Parathyroid adenoma (tissue), 2 donors: ENCODE results near the gene CBARP.
"Not testable (repeated sequence)": the region's sequence is repeated elsewhere in the genome, so short reads cannot be mapped to it uniquely, and the experiment has no call there.

Experiments used
- H2AFZ ChIP-seq: fragments of 300-600 bp; sonication (generic); one replicate; pipeline ENCODE4 v1.7.0; 2017; ENCODE audit warnings: antibody characterized with exemption, mild to moderate bottlenecking
- H3K27ac ChIP-seq: fragments of 300-600 bp; sonication (generic); one replicate; pipeline ENCODE4 v1.7.0; 2017
- H3K27me3 ChIP-seq: fragments of 300-600 bp; sonication (generic); one replicate; pipeline ENCODE4 v1.7.0; 2017; ENCODE audit warnings: low read length; ENCODE audit not compliant: control insufficient read depth, insufficient read depth
- H3K36me3 ChIP-seq: fragments of 300-600 bp; sonication (generic); one replicate; pipeline ENCODE4 v1.7.0; 2017; ENCODE audit warnings: low read length; ENCODE audit not compliant: control insufficient read depth, insufficient read depth
- H3K4me1 ChIP-seq: fragments of 300-600 bp; sonication (generic); one replicate; pipeline ENCODE4 v1.7.0; 2017; ENCODE audit warnings: control low read depth
- H3K4me2 ChIP-seq: fragments of 300-600 bp; sonication (generic); one replicate; pipeline ENCODE4 v1.7.0; 2017; ENCODE audit warnings: low read length
- H3K4me3 ChIP-seq: fragments of 300-600 bp; sonication (generic); one replicate; pipeline ENCODE4 v1.7.0; 2017; ENCODE audit warnings: low read depth, low read length
- H3K79me2 ChIP-seq: fragments of 300-600 bp; sonication (generic); one replicate; pipeline ENCODE4 v1.7.0; 2017; ENCODE audit warnings: control low read depth
- H3K9ac ChIP-seq: fragments of 300-600 bp; sonication (generic); one replicate; pipeline ENCODE4 v1.7.0; 2017; ENCODE audit warnings: mild to moderate bottlenecking
- H3K9me3 ChIP-seq: fragments of 300-600 bp; sonication (generic); one replicate; pipeline ENCODE4 v1.7.0; 2017; ENCODE audit warnings: low read length; ENCODE audit not compliant: control insufficient read depth
- CTCF ChIP-seq: fragments of 300-600 bp; sonication (generic); IDR thresholded peaks from one replicate; pipeline ENCODE4 v1.7.0; 2017; ENCODE audit warnings: antibody characterized with exemption, mild to moderate bottlenecking
- donor health status: primary hyperparathyroidism.

The CBARP gene

GRCh38 chr19:1210227-1210538 lies 27.6 kb downstream of the CBARP start:
- no peak overlapping the region for H3K4me3 ChIP-seq
- H3K4me1 ChIP-seq: peaks cover 15% of the 10 kb centered on the region
- no peaks in the 10 kb centered on the region for H3K36me3 ChIP-seq
- no peak overlapping the region for H3K27ac ChIP-seq
- peaks cover 59% of the 10 kb centered on the region for H3K79me2 ChIP-seq
- H3K27me3 ChIP-seq: no peaks in the 10 kb centered on the region
- no peak for TF ChIP-seq CTCF
- H2AFZ ChIP-seq: no peak overlapping the region
- H3K9ac ChIP-seq: no peak overlapping the region
- no peak overlapping the region for H3K4me2 ChIP-seq
- H3K9me3 ChIP-seq: no peaks in the 10 kb centered on the region

GRCh38 chr19:1208830-1209229 lies 29.0 kb downstream of the CBARP start:
- not testable (repeated sequence) for H3K36me3 ChIP-seq, H3K9ac ChIP-seq, H3K4me3 ChIP-seq, H3K27me3 ChIP-seq, H3K27ac ChIP-seq, H3K4me1 ChIP-seq, H3K9me3 ChIP-seq, H2AFZ ChIP-seq
- H3K79me2 ChIP-seq: peaks cover 47% of the 10 kb centered on the region
- H3K4me2 ChIP-seq: peak overlapping the region; percentile 22

GRCh38 chr19:1206864-1207450 lies 30.8 kb downstream of the CBARP start:
- Histone ChIP-seq H3K27me3 (no peaks in the 10 kb centered on the region), H3K36me3 (no peaks in the 10 kb centered on the region), H3K27ac (peak overlapping the region; percentile 68), H3K4me2 (peak overlapping the region; percentile 98), H3K9ac (peak overlapping the region; percentile 29), H3K9me3 (no peaks in the 10 kb centered on the region), H3K79me2 (peaks cover 34% of the 10 kb centered on the region), H2AFZ (no peak overlapping the region), H3K4me1 (peaks cover 6% of the 10 kb centered on the region), H3K4me3 (peak overlapping the region; percentile 76)
- TF ChIP-seq CTCF: no peak

GRCh38 chr19:1206150-1206863 lies 31.5 kb downstream of the CBARP start:
- no peaks in the 10 kb centered on the region for H3K9me3 ChIP-seq
- H2AFZ ChIP-seq: peak overlapping the region; percentile 5
- no peak for TF ChIP-seq CTCF
- peak overlapping the region; percentile 68 for H3K27ac ChIP-seq
- peaks cover 28% of the 10 kb centered on the region for H3K79me2 ChIP-seq
- peaks cover 6% of the 10 kb centered on the region for H3K4me1 ChIP-seq
- H3K9ac ChIP-seq: no peak overlapping the region
- H3K27me3 ChIP-seq: no peaks in the 10 kb centered on the region
- no peaks in the 10 kb centered on the region for H3K36me3 ChIP-seq
- peak overlapping the region; percentile 98 for H3K4me2 ChIP-seq
- peak overlapping the region; percentile 76 for H3K4me3 ChIP-seq

GRCh38 chr19:1205114-1206099 lies 32.4 kb downstream of the CBARP start, which contains the start of gene STK11:
TSS of gene STK11 (plus strand) at chr19:1205778. CDS start at chr19:1206914, 1,136 bp downstream.
- peak within 1 kb of the TSS; percentile 76 for H3K4me3 ChIP-seq
- no peaks in the 10 kb centered on the region for H3K36me3 ChIP-seq
- H3K27ac ChIP-seq: peak within 1 kb of the TSS; percentile 69
- H3K4me2 ChIP-seq: peak within 1 kb of the TSS; percentile 98
- H3K27me3 ChIP-seq: no peaks in the 10 kb centered on the region
- H2AFZ ChIP-seq: peak within 1 kb of the TSS; percentile 96
- no peak within 1 kb of the TSS for H3K9ac ChIP-seq
- H3K9me3 ChIP-seq: no peaks in the 10 kb centered on the region
- H3K79me2 ChIP-seq: peaks cover 19% of the 10 kb centered on the region
- TF ChIP-seq CTCF: no peak
- H3K4me1 ChIP-seq: peaks cover 6% of the 10 kb centered on the region

- not testable (repeated sequence) for H3K4me3 ChIP-seq, H3K9ac ChIP-seq, H3K27ac ChIP-seq, H3K27me3 ChIP-seq, H3K4me1 ChIP-seq, H3K79me2 ChIP-seq, H3K9me3 ChIP-seq, H3K4me2 ChIP-seq, H2AFZ ChIP-seq, H3K36me3 ChIP-seq
These were observed 37.2 kb downstream of the CBARP start for GRCh38 chr19:1200614-1201013.
